CD4-positive, CD25-positive, alpha-beta regulatory T cell (primary cell): ENCODE data around the gene ID1. TPM values are rescaled to one million over a fixed set of nuclear protein-coding genes. Genes with fewer than 3 reads are reported as not detected.
A peak's percentile ranks its signal among the peaks of the same experiment; 100 is the strongest.

ENCODE experiments used
- ATAC-seq, 2 donors: fragments of 150-1000 bp; cut with Tn5 transposase; one replicate each; pipeline ENCODE4 v1.10.0; 2021; ENCODE audit warnings: low read depth in 2 of 2, moderate number of reproducible peaks in 2 of 2, moderate library complexity in 1 of 2
- DNase-seq, 3 donors: peaks; one replicate each; pipeline versions ENCODE4 v3.0.0 to v3.0.0-alpha.2; 2012 to 2022; ENCODE audit warnings: mixed read lengths in 1 of 3
- H3K27ac ChIP-seq: one replicate; pipeline ENCODE4 v1.7.0; 2013; ENCODE audit warnings: mild to moderate bottlenecking, low read length; ENCODE audit not compliant: insufficient read depth, poor library complexity, severe bottlenecking
- H3K27me3 ChIP-seq: one replicate; pipeline ENCODE4 v1.7.0; 2013; ENCODE audit warnings: low read length; ENCODE audit not compliant: control insufficient read depth, insufficient read depth
- H3K36me3 ChIP-seq: one replicate; pipeline ENCODE4 v1.7.0; 2013; ENCODE audit warnings: mild to moderate bottlenecking, low read length, moderate library complexity; ENCODE audit not compliant: control insufficient read depth, insufficient read depth
- H3K4me1 ChIP-seq: 2 replicates; pipeline ENCODE4 v1.7.0; 2013; ENCODE audit warnings: mild to moderate bottlenecking, low read length; ENCODE audit not compliant: insufficient read depth, control insufficient read depth, poor library complexity, severe bottlenecking
- H3K4me3 ChIP-seq: one replicate; pipeline ENCODE4 v1.7.0; 2013; ENCODE audit warnings: low read depth, mild to moderate bottlenecking, low read length, moderate library complexity
- H3K9me3 ChIP-seq, 2 experiments: 1 replicate in 1 of 2; 2 replicates in 1 of 2; pipeline ENCODE4 v1.7.0; 2013; ENCODE audit warnings: low read length in 2 of 2, mild to moderate bottlenecking in 1 of 2, moderate library complexity in 1 of 2; ENCODE audit not compliant: control insufficient read depth in 2 of 2
- H3K27ac Mint-ChIP-seq, 3 donors: one replicate each; pipeline ENCODE4 v1.8.0; 2020 to 2022; ENCODE audit warnings: mild to moderate bottlenecking in 3 of 3, mixed read lengths in 3 of 3, moderate library complexity in 2 of 3
- H3K27me3 Mint-ChIP-seq: one replicate; pipeline ENCODE4 v1.8.0; 2022; ENCODE audit warnings: mild to moderate bottlenecking, mixed read lengths
- H3K36me3 Mint-ChIP-seq: one replicate; pipeline ENCODE4 v1.8.0; 2020; ENCODE audit warnings: mixed read lengths
- H3K4me1 Mint-ChIP-seq, 4 donors: one replicate each; pipeline ENCODE4 v1.8.0; 2020 to 2022; ENCODE audit warnings: mixed read lengths in 4 of 4, mild to moderate bottlenecking in 1 of 4
- H3K4me3 Mint-ChIP-seq, 4 donors: one replicate each; pipeline ENCODE4 v1.8.0; 2020 to 2022; ENCODE audit warnings: mild to moderate bottlenecking in 4 of 4, mixed read lengths in 4 of 4, moderate library complexity in 3 of 4
- H3K9me3 Mint-ChIP-seq, 7 donors: one replicate each; pipeline ENCODE4 v1.8.0; 2020 to 2022; ENCODE audit warnings: mixed read lengths in 7 of 7, mild to moderate bottlenecking in 3 of 7, moderate library complexity in 2 of 7
- polyA plus RNA-seq, 4 donors: library from polyadenylated mRNA; unstranded; fragments of 300-500 nt; fragmentation: Illumina TruSeq; gene quantifications; one replicate each; pipeline ENCODE4 v1.2.3, GENCODE V29; 2021
- total RNA-seq: library from RNA; stranded (reverse); gene quantifications from one replicate; pipeline ENCODE4 v1.2.3, GENCODE V29; 2022

Gene ID1
- total RNA-seq = 9.4 TPM
- polyA plus RNA-seq = 1 to 10 TPM in 2 of 4 donors, under 1 TPM in 2; 0.71 to 2.6 (median 0.91) TPM

- no peaks in the 10 kb centered on the region for H3K36me3 ChIP-seq
- H3K4me1 Mint-ChIP-seq = peaks cover 11 to 34% (median 24%) of the 10 kb centered on the region in 4 donors
- ATAC-seq (peak; percentile 90 to 93), DNase-seq (peak; percentile 84 to 92 (median 88))
- peaks cover 53% of the 10 kb centered on the region for H3K27me3 Mint-ChIP-seq
- peak within 1 kb of the TSS; percentile 90 to 100 (median 96) for H3K4me3 Mint-ChIP-seq
- peaks cover 0 to 3% (median 0%) of the 10 kb centered on the region in 7 donors for H3K9me3 Mint-ChIP-seq
- peak within 1 kb of the TSS; percentile 82 for H3K4me3 ChIP-seq
- peaks cover 40% of the 10 kb centered on the region for H3K4me1 ChIP-seq
- no peaks in the 10 kb centered on the region for H3K9me3 ChIP-seq
- no peaks in the 10 kb centered on the region for H3K36me3 Mint-ChIP-seq
- no peak within 1 kb of the TSS for H3K27ac ChIP-seq
- H3K27ac Mint-ChIP-seq = peak within 1 kb of the TSS; percentile 79 to 93 (median 79)
- H3K27me3 ChIP-seq = peaks cover 10% of the 10 kb centered on the region
Observed at GRCh38 chr20:31605031-31605901, at the start of gene ID1. ID1 (plus strand) TSS chr20:31605289; CDS start chr20:31605388, 99 bp downstream.

GRCh38 chr20:31559704-31560093 is 45.4 kb upstream of the ID1 start:
- no peaks in the 10 kb centered on the region for H3K9me3 ChIP-seq
- no peak overlapping the region for H3K4me3 Mint-ChIP-seq
- peaks cover 5% of the 10 kb centered on the region for H3K4me1 ChIP-seq
- H3K4me1 Mint-ChIP-seq = peaks cover 0 to 10% (median 7%) of the 10 kb centered on the region in 4 donors
- peak overlapping the region in 1 of 3 donors; percentile 35 for H3K27ac Mint-ChIP-seq
- H3K9me3 Mint-ChIP-seq = no peaks in the 10 kb centered on the region
- H3K36me3 ChIP-seq = peaks cover 33% of the 10 kb centered on the region
- H3K36me3 Mint-ChIP-seq = peaks cover 33% of the 10 kb centered on the region
- no peak overlapping the region for H3K27ac ChIP-seq
- DNase-seq (no peak), ATAC-seq (no peak)
- H3K27me3 ChIP-seq = no peaks in the 10 kb centered on the region
- no peaks in the 10 kb centered on the region for H3K27me3 Mint-ChIP-seq
- no peak overlapping the region for H3K4me3 ChIP-seq

GRCh38 chr20:31560094-31560745 is 44.9 kb upstream of the ID1 start:
- no peaks in the 10 kb centered on the region for H3K27me3 Mint-ChIP-seq
- peak overlapping the region in 2 of 3 donors; percentile 35 to 91 for H3K27ac Mint-ChIP-seq
- peaks cover 28% of the 10 kb centered on the region for H3K36me3 ChIP-seq
- no peaks in the 10 kb centered on the region for H3K9me3 Mint-ChIP-seq
- no peaks in the 10 kb centered on the region for H3K27me3 ChIP-seq
- peaks cover 29% of the 10 kb centered on the region for H3K36me3 Mint-ChIP-seq
- peak overlapping the region in 1 of 4 donors; percentile 29 for H3K4me3 Mint-ChIP-seq
- no peaks in the 10 kb centered on the region for H3K9me3 ChIP-seq
- H3K4me3 ChIP-seq = no peak overlapping the region
- ATAC-seq (peak; percentile 65 to 71), DNase-seq (peak; percentile 58 to 85 (median 75))
- peaks cover 0 to 10% (median 7%) of the 10 kb centered on the region in 4 donors for H3K4me1 Mint-ChIP-seq
- H3K27ac ChIP-seq = no peak overlapping the region
- H3K4me1 ChIP-seq = peaks cover 5% of the 10 kb centered on the region

GRCh38 chr20:31560746-31561598 is 44.1 kb upstream of the ID1 start:
- Histone ChIP-seq H3K27me3 (no peaks in the 10 kb centered on the region), H3K36me3 (peaks cover 33% of the 10 kb centered on the region), H3K4me1 (peaks cover 5% of the 10 kb centered on the region), H3K9me3 (no peaks in the 10 kb centered on the region), H3K27ac (no peak overlapping the region), H3K4me3 (no peak overlapping the region)
- Mint-ChIP-seq H3K4me1 (peaks cover 0 to 10% (median 7%) of the 10 kb centered on the region in 4 donors), H3K27me3 (no peaks in the 10 kb centered on the region), H3K27ac (peak overlapping the region in 2 of 3 donors; percentile 35 to 91), H3K4me3 (peak overlapping the region in 1 of 4 donors; percentile 29), H3K9me3 (no peaks in the 10 kb centered on the region), H3K36me3 (peaks cover 29% of the 10 kb centered on the region)
- ATAC-seq (no peak), DNase-seq (no peak)

- Histone ChIP-seq H3K9me3 (no peaks in the 10 kb centered on the region), H3K4me3 (no peak overlapping the region), H3K36me3 (peaks cover 33% of the 10 kb centered on the region), H3K4me1 (peaks cover 11% of the 10 kb centered on the region), H3K27ac (no peak overlapping the region), H3K27me3 (no peaks in the 10 kb centered on the region)
- DNase-seq (no peak), ATAC-seq (no peak)
- no peaks in the 10 kb centered on the region for H3K9me3 Mint-ChIP-seq
- peaks cover 0 to 12% (median 5%) of the 10 kb centered on the region in 4 donors for H3K4me1 Mint-ChIP-seq
- H3K27ac Mint-ChIP-seq = no peak overlapping the region
- H3K27me3 Mint-ChIP-seq = no peaks in the 10 kb centered on the region
- no peak overlapping the region for H3K4me3 Mint-ChIP-seq
- H3K36me3 Mint-ChIP-seq = peaks cover 27% of the 10 kb centered on the region
Observed at GRCh38 chr20:31562241-31562640, 42.8 kb upstream of the ID1 start.

- H3K9me3 Mint-ChIP-seq = no peaks in the 10 kb centered on the region
- H3K4me3 Mint-ChIP-seq = no peak overlapping the region
- no peak overlapping the region for H3K4me3 ChIP-seq
- H3K36me3 Mint-ChIP-seq = peaks cover 23% of the 10 kb centered on the region
- no peaks in the 10 kb centered on the region for H3K27me3 Mint-ChIP-seq
- H3K4me1 ChIP-seq = peaks cover 11% of the 10 kb centered on the region
- no peaks in the 10 kb centered on the region for H3K9me3 ChIP-seq
- no peak overlapping the region for H3K27ac Mint-ChIP-seq
- H3K27me3 ChIP-seq = no peaks in the 10 kb centered on the region
- H3K27ac ChIP-seq = no peak overlapping the region
- DNase-seq = no peak
- H3K4me1 Mint-ChIP-seq = peaks cover 0 to 14% (median 5%) of the 10 kb centered on the region in 4 donors
- ATAC-seq = no peak
- peaks cover 35% of the 10 kb centered on the region for H3K36me3 ChIP-seq
Observed at GRCh38 chr20:31564284-31564683, 40.8 kb upstream of the ID1 start.

GRCh38 chr20:31565699-31566318 is 39.3 kb upstream of the ID1 start:
- Histone ChIP-seq H3K36me3 (peaks cover 35% of the 10 kb centered on the region), H3K9me3 (no peaks in the 10 kb centered on the region), H3K27me3 (no peaks in the 10 kb centered on the region), H3K27ac (no peak overlapping the region), H3K4me3 (no peak overlapping the region), H3K4me1 (peaks cover 6% of the 10 kb centered on the region)
- DNase-seq (no peak), ATAC-seq (no peak)
- H3K27me3 Mint-ChIP-seq = no peaks in the 10 kb centered on the region
- H3K9me3 Mint-ChIP-seq = no peaks in the 10 kb centered on the region
- H3K36me3 Mint-ChIP-seq = peaks cover 23% of the 10 kb centered on the region
- H3K27ac Mint-ChIP-seq = no peak overlapping the region
- H3K4me3 Mint-ChIP-seq = no peak overlapping the region
- peaks cover 0 to 10% (median 4%) of the 10 kb centered on the region in 4 donors for H3K4me1 Mint-ChIP-seq
